GM13977 (cell line): ENCODE data around the gene HBS1L.

Experiments used
- DNase-seq: peaks from one replicate; pipeline ENCODE4 v3.0.0; 2012; ENCODE audit warnings: low spot score
- in situ Hi-C: fragments of 300-500 bp; cut with MboI; formaldehyde crosslinking; loops from one replicate; pipeline ENCODE4 v1.12.0; 2022; ENCODE audit warnings: low sequenced_read_pairs, low pct_unique_long_range_greater_than_20kb, mixed read lengths, inconsistent platforms; ENCODE audit not compliant: unreplicated experiment
- TF ChIP-seq, protein P1 (sequence below): IDR thresholded peaks from 2 replicates; pipeline ENCODE4 v1.5.1; 2012; ENCODE audit warnings: mild to moderate bottlenecking, control low read depth; ENCODE audit not compliant: insufficient read depth; ENCODE audit errors: extremely low read depth, missing control alignments

Gene HBS1L

DNA sequence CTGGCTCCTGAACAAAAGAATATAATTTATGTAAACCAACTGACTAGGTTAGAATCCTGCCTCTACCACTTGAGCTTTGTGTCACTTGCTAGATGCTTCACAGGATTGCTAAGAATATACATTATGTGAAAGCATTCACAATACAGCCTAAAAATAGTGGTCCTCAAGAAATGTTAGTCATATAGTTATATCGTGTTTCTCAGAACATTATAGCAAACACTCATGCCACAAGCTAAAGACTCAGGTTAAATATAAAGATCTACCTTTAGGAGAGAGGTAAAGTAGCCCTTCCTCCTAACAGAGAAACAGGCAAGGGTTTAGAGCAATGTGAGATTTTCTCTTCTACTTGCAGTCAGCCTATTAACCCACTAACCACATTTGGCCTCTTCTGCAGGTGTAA is 86.9 kb downstream of the HBS1L start:
- TF ChIP-seq, protein P1, sequence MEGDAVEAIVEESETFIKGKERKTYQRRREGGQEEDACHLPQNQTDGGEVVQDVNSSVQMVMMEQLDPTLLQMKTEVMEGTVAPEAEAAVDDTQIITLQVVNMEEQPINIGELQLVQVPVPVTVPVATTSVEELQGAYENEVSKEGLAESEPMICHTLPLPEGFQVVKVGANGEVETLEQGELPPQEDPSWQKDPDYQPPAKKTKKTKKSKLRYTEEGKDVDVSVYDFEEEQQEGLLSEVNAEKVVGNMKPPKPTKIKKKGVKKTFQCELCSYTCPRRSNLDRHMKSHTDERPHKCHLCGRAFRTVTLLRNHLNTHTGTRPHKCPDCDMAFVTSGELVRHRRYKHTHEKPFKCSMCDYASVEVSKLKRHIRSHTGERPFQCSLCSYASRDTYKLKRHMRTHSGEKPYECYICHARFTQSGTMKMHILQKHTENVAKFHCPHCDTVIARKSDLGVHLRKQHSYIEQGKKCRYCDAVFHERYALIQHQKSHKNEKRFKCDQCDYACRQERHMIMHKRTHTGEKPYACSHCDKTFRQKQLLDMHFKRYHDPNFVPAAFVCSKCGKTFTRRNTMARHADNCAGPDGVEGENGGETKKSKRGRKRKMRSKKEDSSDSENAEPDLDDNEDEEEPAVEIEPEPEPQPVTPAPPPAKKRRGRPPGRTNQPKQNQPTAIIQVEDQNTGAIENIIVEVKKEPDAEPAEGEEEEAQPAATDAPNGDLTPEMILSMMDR, result no peak
- DNase-seq, result no peak
- in situ Hi-C loops, result no loop called here

DNA sequence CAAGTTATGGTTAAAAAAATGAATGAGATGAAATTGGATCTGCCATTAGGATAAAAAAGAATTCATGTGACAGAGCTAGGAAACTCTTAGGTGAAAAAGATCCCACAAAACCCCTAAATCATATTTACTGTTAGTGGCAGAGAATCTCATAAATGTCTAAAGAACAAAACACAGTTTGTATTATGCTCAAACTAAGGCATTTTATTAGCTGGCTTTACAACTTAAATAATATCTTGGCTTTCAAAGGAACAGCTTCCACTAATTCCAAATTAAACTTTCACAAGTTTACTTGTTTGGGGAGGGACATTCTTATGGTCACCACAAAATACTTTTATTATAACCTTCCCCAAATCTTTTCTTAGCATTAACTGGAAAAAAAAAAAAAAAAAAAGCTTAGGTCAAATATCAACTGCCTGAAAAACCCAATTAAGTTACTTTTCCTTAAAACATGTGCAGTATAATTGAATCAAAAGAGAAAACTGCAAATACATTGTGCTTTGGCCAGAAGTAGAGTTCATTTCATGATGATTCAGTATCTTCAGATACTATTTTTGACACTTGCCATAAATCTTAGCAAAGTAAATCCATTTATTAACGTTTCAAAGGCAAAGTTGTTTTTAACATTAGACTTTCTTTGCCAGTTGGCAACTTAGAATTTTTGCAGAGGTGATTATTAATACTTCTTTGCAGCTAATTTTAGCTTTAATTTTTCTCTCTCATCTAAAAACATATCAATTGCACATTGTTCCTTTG is 90.0 kb downstream of the HBS1L start:
- in situ Hi-C loops, result no loop called here
- DNase-seq, result no peak
- TF ChIP-seq, protein P1, result no peak

DNA sequence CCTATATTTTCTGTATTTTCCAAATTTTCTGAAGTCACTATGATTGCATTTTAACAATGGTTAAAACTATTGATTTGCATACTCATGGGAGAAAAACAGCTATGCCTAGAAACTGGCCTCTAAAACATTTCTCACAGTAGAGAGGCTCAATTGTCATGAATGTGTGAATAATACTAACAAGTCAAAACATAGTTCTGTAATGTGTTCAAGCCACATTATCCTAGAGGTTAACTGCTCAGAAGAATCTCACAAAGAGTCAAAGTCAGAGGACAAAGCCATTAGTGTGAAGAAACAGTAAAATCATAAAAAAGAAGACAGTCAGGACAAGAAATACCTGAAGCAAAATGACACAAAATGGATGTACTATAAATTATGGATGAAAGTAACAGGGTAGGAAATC is 92.2 kb downstream of the HBS1L start:
- TF ChIP-seq, protein P1, result no peak
- in situ Hi-C loops, result no loop called here
- no peak for DNase-seq

DNA sequence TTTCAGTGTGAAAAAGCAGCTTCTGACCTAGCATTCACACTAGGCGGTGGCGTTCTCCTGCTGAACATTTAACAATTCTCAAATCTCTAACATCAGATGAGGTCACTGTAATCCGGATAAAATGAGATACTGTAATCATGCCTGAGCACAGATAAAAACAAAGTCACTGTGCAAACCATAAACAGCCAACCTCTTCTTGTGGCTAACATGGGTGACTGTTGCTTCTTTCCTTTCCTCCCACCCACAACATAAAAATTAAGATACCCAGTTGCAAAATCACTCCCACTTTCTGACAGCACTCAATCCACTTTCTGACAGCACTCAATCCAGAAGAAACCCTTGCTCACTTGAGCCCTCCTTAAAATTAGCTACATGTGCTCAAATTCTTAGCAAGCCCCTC is 93.3 kb downstream of the HBS1L start:
- DNase-seq, result no peak
- in situ Hi-C loops, result no loop called here
- TF ChIP-seq, protein P1, result no peak

DNA sequence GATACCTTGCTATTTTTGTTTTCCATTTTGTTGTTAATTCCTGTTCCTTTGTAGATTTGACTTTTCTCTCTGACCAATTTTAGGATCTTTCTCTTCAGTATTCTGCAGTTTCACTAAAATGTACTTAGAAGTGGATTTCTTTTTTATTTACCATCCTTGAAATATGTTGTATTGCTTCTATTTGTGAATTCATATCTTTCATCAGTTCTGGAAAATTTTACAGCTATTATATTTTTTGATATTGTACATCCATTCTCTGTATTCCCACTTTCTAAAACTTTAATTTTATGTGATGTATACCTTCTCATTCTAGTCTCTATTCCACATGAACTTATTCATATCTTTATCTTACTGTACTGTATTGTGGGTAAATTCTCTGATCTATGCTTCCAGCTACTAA is 95.0 kb downstream of the HBS1L start:
- DNase-seq, result no peak
- TF ChIP-seq, protein P1, result no peak
- in situ Hi-C loops, result no loop called here

DNA sequence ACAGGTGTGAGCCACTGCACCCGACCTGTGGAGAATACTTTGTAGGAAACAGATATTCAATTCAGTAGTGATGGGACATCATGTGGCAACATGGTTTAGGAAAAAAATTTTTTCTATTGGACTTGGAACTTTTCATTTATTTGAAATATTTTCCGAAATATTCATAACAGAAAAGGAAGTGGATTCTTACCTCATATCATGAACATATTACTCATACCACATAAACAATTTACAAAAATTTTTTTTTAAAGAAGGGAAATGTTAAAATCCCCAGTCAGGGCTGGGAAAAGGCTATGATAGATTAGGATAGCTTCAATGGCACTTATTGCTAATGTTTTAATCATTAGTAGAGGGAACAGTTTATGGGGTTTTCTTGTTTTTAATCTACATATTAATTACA is 97.9 kb downstream of the HBS1L start:
- in situ Hi-C loops, result no loop called here
- TF ChIP-seq, protein P1, result no peak
- no peak for DNase-seq
